ENCODE measurements around the gene PRODH2.
"Not testable (repeated sequence)": the region's sequence is repeated elsewhere in the genome, so short reads cannot be mapped to it uniquely, and the experiment has no call there.

The PRODH2 gene

DNA sequence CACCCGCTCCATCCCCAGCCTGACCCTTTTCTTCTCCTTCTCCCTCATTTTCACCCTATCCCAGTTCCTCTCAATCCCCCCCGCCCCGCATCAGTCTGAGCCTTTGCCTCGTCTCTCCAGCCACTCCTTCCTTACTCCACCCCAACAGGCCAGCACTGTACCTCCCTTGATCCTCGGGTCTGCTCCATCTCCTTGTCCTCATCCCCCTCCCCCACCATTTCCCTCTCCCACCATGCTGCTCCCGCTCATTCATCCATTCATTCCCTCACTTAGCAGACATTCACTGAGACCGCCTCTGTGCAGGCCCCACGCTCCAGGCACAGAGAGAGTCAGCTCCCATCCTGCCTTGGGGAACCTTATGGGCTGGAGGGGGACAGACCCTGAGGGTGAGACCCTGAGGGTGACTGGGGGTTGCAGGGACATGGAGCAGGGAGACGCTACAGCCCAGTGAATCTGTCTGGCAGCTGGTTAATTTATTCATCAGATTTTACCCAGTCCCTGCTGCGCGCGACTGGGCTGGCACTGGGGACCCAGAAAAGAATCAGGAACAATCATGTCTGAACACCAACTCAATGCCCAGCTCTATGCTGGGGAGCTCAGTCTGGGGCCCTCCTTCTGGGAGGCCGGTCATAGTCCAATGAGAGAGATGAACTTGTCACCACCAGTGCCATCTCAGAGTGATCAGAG is 36.4 kb downstream of the PRODH2 start:
- H3K27me3 ChIP-seq (ENCODE audit: insufficient read depth, low read length): no peaks in the 10 kb centered on the region
- no peaks in the 10 kb centered on the region for H3K9me3 ChIP-seq (ENCODE audit: low read length)
- H3K4me3 ChIP-seq (ENCODE audit: low read length): peak overlapping the region; percentile 81
- no peak overlapping the region for H2AFZ ChIP-seq (ENCODE audit: low read depth, low read length)
- H3K36me3 ChIP-seq (ENCODE audit: insufficient read depth, low read length): peaks cover 32% of the 10 kb centered on the region
- peaks cover 23% of the 10 kb centered on the region for H3K4me1 ChIP-seq (ENCODE audit: insufficient read depth, low read length)

DNA sequence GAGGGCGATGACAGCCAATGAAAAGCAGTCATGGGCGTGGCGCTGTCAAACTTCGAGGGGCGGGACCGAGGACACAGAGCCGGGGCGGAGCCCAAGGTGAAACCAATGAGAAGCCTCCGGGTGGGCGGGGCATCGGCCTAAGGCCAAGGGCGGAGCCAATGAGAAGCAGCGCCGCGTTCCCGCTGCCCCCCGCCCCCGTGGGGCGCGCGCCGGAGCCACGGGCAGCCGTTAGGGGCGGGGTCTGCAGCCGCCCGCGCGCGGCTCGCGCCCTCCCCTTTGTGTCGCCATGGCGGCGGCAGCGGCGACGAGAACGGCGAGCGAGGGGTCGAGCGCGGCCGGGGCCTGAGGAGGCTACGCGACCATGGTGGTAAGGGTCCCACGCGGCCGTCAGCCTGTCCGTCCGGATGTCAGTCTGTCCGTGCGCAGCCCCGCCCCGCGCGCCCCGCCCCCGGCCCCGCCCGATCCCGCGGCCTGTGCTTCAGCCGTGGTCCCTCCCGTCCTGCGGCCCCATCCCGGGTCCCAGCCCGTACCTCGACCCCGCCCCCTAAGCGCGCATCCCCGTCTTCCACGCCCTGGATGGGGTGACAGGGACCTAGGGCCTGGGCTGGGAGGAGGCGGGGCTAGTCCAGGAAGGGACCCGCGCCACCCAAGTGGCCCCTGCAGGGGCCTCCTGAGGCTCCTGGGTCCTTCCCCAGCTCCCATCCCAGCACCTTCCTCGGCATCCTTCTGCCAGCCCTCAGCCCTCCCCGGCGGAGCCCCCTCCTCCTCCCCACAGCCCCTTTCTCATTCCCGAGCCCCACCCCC is 37.1 kb downstream of the PRODH2 start, which contains the start of gene ARHGAP33:
Gene ARHGAP33, plus strand, starts transcription at position 267 of the 804 bp plus-strand sequence. Its CDS starts 95 bp downstream, at position 362.
- H3K4me1 ChIP-seq (ENCODE audit: insufficient read depth, low read length): peaks cover 23% of the 10 kb centered on the region
- peaks cover 25% of the 10 kb centered on the region for H3K36me3 ChIP-seq (ENCODE audit: insufficient read depth, low read length)
- H3K4me3 ChIP-seq (ENCODE audit: low read length): peak within 1 kb of the TSS; percentile 81
- H2AFZ ChIP-seq (ENCODE audit: low read depth, low read length): no peak within 1 kb of the TSS
- H3K9me3 ChIP-seq (ENCODE audit: low read length): no peaks in the 10 kb centered on the region
- no peaks in the 10 kb centered on the region for H3K27me3 ChIP-seq (ENCODE audit: insufficient read depth, low read length)

DNA sequence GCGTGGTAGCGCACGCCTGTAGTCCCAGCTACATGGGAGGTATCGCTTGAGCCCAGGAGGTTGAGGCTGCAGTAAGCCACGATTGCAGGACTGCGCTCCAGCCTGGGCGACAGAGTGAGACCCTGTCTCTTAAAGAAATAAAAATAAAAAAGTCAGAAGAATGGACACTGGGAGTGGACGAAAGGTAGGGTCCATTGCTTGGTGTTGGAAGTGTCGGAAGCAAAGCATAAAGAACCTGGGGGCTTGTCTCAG is 37.7 kb downstream of the PRODH2 start:
- Histone ChIP-seq H3K9me3 (ENCODE audit: low read length) (no peaks in the 10 kb centered on the region), H3K4me1 (ENCODE audit: insufficient read depth, low read length) (peaks cover 23% of the 10 kb centered on the region), H3K27me3 (ENCODE audit: insufficient read depth, low read length) (no peaks in the 10 kb centered on the region), H3K4me3 (ENCODE audit: low read length) (peak overlapping the region; percentile 39), H2AFZ (ENCODE audit: low read depth, low read length) (no peak overlapping the region), H3K36me3 (ENCODE audit: insufficient read depth, low read length) (peaks cover 20% of the 10 kb centered on the region)

DNA sequence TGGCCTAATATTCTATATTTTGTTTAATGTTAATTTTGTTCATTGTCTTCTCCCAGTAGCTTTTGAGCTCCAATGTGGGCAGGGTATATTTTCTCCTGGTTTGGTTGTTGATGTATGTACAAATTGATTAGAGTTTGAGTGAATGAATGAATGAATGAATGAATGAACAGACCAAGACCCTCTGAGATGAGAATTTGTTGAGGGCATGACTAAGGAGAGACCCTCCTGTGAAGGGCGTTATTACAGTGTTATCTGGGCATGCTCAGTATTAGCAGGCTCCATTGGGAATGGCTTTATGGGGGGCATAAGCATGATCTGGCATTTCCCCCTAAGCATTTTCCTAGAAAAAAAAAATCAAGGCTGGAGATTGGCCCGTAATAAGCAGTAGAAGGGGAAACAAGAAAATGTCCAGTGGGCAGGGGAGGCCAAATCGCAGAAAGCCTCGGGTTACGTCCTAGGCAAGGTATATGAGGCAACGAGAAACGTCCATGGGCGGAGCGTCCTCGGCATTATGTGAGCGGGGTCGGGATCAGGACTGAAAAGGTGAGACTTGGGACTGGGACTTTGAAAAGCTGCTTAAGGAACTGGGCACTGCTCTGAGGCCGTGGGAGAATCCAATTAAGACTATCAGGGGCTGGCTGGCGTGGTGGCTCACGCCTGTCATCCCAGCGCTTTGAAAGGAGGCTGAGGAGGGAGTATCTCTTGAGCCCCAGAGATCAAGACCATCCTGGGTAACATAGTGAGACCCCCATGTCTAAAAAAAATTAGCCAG is 38.2 kb downstream of the PRODH2 start:
- no peak overlapping the region for H2AFZ ChIP-seq (ENCODE audit: low read depth, low read length)
- H3K27me3 ChIP-seq (ENCODE audit: insufficient read depth, low read length): no peaks in the 10 kb centered on the region
- peaks cover 23% of the 10 kb centered on the region for H3K4me1 ChIP-seq (ENCODE audit: insufficient read depth, low read length)
- peak overlapping the region; percentile 39 for H3K4me3 ChIP-seq (ENCODE audit: low read length)
- H3K9me3 ChIP-seq (ENCODE audit: low read length): no peaks in the 10 kb centered on the region
- H3K36me3 ChIP-seq (ENCODE audit: insufficient read depth, low read length): peaks cover 18% of the 10 kb centered on the region

DNA sequence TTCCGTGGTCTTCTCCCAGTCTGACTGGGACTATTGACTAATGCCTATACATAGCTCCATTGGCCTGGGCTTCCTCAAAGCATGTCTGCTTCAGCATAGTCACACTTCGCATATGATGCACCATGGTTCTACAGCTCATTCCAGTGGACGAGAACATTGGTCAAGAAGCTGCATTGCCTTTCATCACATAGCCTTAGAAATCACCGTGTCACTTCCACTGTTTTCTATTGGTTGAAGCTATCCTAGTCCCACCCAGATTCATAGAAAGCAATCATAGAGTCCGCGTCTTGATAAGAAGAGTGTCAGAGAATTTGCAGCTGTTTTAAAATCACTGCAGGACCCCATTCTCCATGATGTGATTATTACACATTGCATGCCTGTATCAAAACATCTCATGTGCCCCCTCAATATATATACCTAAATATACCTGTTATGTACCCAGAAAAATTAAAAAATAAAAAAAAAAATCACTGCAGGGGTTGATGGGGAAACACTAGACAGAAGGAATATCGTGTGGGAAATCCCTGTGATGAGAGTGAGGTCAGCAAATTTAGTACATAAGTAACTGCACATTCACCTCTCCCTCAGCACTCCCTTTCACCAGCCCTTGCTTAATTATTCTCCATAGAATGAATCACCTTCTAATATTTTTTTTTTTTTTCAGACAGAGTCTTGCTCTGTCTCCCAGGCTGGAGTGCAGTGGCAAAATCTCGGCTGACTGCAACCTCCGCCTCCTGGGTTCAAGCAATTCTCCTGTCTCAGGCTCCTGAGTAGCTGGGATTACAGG is 39.4 kb downstream of the PRODH2 start:
- Histone ChIP-seq H3K4me3 (ENCODE audit: low read length) (no peak overlapping the region), H3K9me3 (ENCODE audit: low read length) (no peaks in the 10 kb centered on the region), H3K27me3 (ENCODE audit: insufficient read depth, low read length) (no peaks in the 10 kb centered on the region), H3K4me1 (ENCODE audit: insufficient read depth, low read length) (peaks cover 23% of the 10 kb centered on the region), H3K36me3 (ENCODE audit: insufficient read depth, low read length) (peaks cover 17% of the 10 kb centered on the region), H2AFZ (ENCODE audit: low read depth, low read length) (no peak overlapping the region)

DNA sequence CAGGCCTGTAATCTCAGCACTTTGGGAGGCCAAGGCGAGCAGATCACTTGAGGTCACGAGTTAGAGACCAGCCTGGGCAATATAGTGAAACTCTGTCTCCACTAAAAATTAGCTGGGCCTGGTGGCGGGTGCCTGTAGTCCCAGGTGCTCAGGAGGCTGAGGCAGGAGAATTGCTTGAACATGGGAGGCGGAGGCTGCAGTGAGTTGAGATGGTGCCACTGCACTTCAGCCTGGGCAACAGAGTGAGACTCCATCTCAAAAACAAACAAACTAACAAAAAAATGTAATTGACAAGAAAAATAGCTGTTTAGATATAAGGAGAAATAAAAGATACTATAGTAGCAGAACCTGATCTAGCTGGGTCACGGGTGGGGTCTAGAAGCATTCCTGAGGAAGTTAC is 40.3 kb downstream of the PRODH2 start:
- H3K4me3 ChIP-seq (ENCODE audit: low read length); H3K9me3 ChIP-seq (ENCODE audit: low read length); H2AFZ ChIP-seq (ENCODE audit: low read depth, low read length); H3K27me3 ChIP-seq (ENCODE audit: insufficient read depth, low read length): not testable (repeated sequence)
- peaks cover 15% of the 10 kb centered on the region for H3K36me3 ChIP-seq (ENCODE audit: insufficient read depth, low read length)
- peaks cover 20% of the 10 kb centered on the region for H3K4me1 ChIP-seq (ENCODE audit: insufficient read depth, low read length)

DNA sequence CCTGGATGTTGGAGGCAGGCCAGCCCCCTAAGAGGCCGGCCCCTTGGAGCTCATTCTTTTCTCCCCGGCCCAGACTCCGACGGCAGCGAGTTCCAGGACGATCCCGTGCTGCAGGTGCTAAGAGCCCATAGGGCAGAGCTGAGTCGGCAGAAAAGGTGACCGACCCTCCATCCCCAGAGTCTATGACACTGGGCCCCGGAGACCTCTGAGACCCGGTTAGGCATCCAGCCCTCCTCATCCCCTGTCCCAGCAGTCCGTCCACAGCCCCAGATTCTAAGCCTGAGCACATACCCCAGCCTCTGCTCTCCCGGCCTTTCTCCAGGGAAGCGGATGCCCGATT is 44.6 kb downstream of the PRODH2 start:
- no peaks in the 10 kb centered on the region for H3K4me1 ChIP-seq (ENCODE audit: insufficient read depth, low read length)
- H3K4me3 ChIP-seq (ENCODE audit: low read length): no peak overlapping the region
- no peak overlapping the region for H2AFZ ChIP-seq (ENCODE audit: low read depth, low read length)
- no peaks in the 10 kb centered on the region for H3K27me3 ChIP-seq (ENCODE audit: insufficient read depth, low read length)
- H3K9me3 ChIP-seq (ENCODE audit: low read length): no peaks in the 10 kb centered on the region
- H3K36me3 ChIP-seq (ENCODE audit: insufficient read depth, low read length): peaks cover 41% of the 10 kb centered on the region

DNA sequence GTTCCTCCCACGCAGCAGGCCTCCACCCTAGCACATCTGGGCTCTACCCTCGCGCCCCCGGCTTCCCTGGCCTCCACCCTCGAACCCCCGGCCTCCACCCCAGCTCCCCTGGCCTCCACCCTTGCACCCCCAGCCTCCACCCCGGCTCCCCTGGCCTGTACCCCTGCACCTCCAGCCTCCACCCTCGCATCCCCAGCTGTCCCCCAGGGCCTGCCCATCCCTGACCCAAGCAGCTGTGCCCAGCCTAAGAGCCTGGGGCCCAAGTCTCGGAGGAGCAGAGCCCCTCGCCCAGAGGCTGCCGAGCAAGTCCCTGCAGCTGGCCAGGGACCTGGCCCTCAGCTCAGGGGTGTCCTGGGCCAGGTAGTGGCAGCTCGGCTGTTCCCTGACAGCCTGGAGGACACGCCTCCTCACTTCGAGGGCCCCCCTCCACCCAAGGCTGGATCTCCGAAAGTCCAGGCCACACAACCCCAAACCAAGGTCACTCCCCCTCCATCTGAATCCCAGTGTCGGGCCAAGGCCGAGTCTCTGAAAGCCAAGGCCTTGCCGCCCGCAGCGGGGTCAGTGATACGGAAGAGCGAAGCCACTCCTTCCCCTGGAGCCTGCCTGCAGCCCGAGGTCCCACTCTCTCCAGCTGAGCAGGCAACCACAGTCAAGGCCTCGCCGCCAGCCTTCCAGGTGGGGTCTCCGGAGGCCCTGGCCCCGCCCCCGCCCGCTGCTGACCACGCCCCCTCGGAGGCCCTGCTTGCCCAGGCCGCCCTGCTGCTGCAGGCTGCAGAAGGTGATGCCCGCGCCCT is 45.2 kb downstream of the PRODH2 start:
- Histone ChIP-seq H3K36me3 (ENCODE audit: insufficient read depth, low read length) (peaks cover 41% of the 10 kb centered on the region), H3K27me3 (ENCODE audit: insufficient read depth, low read length) (no peaks in the 10 kb centered on the region), H3K4me3 (ENCODE audit: low read length) (no peak overlapping the region), H2AFZ (ENCODE audit: low read depth, low read length) (no peak overlapping the region), H3K4me1 (ENCODE audit: insufficient read depth, low read length) (no peaks in the 10 kb centered on the region), H3K9me3 (ENCODE audit: low read length) (no peaks in the 10 kb centered on the region)

DNA sequence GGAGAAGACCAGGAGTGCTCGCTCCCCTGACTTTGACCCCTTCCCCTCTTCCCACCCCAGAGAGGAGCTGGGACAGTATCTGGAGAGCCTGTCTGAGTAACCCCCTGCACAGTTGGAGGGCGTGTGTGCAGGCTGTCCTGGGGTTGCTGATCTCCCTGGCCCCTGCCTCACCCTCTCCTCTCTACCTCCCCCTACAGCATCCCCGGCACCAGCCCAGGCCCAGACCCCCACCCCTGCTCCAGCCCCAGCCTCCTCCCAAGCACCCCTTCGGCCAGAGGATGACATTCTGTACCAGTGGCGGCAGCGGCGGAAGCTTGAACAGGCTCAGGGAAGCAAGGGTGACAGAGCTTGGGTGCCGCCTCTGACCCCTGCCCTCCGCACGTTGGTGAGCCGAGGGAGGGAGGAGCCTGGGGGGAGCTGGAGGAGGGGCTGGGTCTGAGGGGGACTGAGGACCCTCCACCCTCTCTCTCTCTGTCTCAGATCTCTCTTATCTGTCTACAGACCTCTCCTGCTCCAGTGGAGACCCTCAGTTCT is 46.0 kb downstream of the PRODH2 start:
- Histone ChIP-seq H3K4me3 (ENCODE audit: low read length) (no peak overlapping the region), H3K27me3 (ENCODE audit: insufficient read depth, low read length) (no peaks in the 10 kb centered on the region), H3K4me1 (ENCODE audit: insufficient read depth, low read length) (no peaks in the 10 kb centered on the region), H3K36me3 (ENCODE audit: insufficient read depth, low read length) (peaks cover 48% of the 10 kb centered on the region), H3K9me3 (ENCODE audit: low read length) (no peaks in the 10 kb centered on the region), H2AFZ (ENCODE audit: low read depth, low read length) (no peak overlapping the region)

DNA sequence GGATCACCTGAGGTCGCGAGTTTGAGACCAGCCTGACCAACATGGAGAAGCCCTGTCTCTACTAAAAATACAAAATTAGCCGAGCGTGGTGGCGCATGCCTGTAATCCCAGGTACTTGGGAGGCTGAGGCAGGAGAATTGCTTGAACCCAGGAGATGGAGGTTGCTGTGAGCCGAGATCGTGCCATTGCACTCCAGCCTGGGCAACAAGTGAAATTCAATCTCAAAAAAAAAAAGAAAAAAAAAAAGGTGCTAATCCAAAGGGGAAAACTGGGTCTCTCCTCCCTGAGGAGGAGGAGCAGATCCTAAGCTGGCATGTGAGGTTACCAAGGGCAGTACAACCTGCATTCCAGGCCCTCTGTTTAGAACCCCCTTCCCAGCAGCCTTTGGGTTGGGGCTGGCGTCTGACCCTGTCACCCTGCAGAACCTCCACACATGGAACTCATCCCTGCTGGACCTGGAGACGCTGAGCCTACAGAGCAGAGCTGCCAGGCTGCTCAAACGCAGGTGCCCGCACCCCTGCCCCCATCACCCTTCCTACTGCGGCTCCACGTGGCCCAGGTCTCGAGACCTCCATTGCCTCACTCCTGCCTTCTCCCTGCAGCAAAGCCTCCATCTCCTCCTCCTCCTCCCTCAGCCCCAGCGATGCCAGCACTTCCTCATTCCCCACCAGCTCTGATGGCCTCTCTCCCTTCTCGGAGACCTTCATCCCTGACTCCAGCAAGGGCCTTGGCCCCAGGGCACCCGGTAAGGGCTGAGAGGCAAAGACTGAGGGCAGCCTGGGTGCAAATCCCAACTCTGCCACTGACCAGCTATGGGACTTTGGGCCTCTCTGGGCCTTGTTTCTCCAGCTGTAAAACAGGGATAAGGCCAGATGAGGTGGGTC is 48.0 kb downstream of the PRODH2 start:
- H3K36me3 ChIP-seq (ENCODE audit: insufficient read depth, low read length): peaks cover 58% of the 10 kb centered on the region
- no peaks in the 10 kb centered on the region for H3K27me3 ChIP-seq (ENCODE audit: insufficient read depth, low read length)
- no peaks in the 10 kb centered on the region for H3K9me3 ChIP-seq (ENCODE audit: low read length)
- H3K4me1 ChIP-seq (ENCODE audit: insufficient read depth, low read length): no peaks in the 10 kb centered on the region
- no peak overlapping the region for H2AFZ ChIP-seq (ENCODE audit: low read depth, low read length)
- no peak overlapping the region for H3K4me3 ChIP-seq (ENCODE audit: low read length)

DNA sequence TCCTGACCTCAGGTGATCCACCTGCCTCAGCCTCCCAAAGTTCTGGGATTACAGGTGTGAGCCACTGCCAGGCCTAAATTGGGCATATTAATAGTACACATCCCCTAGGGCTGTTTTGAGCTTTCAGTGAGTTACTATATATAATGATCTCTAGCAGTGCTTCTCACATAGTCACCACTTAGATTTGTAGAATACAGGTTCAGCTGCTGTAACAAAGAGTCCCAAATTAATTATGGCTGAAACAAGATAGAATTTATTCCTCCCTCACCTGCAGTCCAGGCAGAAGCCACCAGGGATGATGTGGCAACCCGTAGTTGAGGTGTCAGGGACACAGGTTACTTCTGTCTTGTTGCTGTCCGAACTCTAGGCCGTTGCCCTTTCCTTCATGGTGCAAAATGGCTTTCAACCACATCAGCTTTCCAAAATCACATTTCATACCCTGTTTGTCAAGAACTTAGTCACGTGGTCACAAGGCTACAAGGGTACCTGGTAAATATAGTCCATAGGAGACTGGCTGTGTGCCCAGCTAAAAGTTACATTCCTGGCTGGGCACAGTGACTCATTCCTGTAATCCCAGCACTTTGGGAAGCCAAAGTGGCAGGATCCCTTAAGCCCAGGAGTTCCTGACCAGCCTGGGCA is 51.8 kb downstream of the PRODH2 start:
- Histone ChIP-seq H3K4me3 (ENCODE audit: low read length) (no peak overlapping the region), H3K9me3 (ENCODE audit: low read length) (no peaks in the 10 kb centered on the region), H3K27me3 (ENCODE audit: insufficient read depth, low read length) (no peaks in the 10 kb centered on the region), H3K4me1 (ENCODE audit: insufficient read depth, low read length) (peaks cover 11% of the 10 kb centered on the region), H2AFZ (ENCODE audit: low read depth, low read length) (no peak overlapping the region), H3K36me3 (ENCODE audit: insufficient read depth, low read length) (peaks cover 36% of the 10 kb centered on the region)

All from neuron (in vitro differentiated cells).